ENCODE results near the gene FRK. TPM values are rescaled to one million over a fixed set of nuclear protein-coding genes. Genes with fewer than 3 reads are reported as not detected.

Gene FRK, protein sequence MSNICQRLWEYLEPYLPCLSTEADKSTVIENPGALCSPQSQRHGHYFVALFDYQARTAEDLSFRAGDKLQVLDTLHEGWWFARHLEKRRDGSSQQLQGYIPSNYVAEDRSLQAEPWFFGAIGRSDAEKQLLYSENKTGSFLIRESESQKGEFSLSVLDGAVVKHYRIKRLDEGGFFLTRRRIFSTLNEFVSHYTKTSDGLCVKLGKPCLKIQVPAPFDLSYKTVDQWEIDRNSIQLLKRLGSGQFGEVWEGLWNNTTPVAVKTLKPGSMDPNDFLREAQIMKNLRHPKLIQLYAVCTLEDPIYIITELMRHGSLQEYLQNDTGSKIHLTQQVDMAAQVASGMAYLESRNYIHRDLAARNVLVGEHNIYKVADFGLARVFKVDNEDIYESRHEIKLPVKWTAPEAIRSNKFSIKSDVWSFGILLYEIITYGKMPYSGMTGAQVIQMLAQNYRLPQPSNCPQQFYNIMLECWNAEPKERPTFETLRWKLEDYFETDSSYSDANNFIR
- 0.15 and 0.21 TPM in 2 replicates for polyA plus RNA-seq

GRCh38 chr6:116060572-116061283, at the start of gene FRK:
TSS of gene FRK (minus strand) at chr6:116060891. CDS start at chr6:116060311, 580 bp downstream.

DNA sequence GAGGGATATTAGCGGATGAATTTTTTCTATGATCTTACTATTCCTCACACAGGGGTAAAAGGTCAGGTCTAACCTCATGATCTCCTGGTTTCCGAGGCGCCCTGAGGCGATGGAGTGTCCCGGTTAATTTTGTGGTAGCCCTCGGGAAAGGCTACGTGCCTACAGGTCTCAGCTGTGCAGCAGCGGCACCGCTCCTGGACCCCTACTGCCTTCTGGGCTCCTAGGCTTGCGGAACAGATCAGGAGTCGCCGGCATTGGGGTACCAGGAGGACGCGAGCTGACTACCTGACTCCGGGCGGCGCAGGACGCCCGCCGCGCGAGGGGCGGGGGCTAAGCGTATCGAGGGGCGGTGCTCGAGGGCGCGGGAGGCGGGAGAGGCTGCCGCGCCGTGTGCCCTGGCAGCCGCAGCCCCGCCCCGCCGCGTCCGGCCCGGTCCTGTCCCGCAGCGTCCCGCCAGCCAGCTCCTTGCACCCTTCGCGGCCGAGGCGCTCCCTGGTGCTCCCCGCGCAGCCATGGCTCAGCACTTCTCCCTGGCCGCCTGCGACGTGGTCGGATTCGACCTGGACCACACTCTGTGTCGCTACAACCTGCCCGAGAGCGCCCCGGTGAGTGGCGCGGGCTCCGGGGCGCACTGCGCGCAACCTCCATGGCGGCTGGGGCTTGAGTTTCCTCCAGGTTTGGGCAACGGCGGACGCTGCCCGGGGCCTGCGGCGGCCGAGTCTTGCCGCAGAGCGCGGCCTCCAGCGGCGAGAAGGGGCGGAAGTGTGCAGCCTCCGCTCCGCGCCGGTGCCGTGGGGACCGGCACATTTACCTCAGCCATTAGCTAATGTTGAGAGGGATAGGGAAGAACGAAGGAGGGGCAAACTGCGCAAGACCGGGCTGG, 40.0 kb upstream of the FRK start, which contains the start of gene NT5DC1:
NT5DC1 (plus strand) TSS at position 435 of the 883 bp plus-strand sequence; CDS start at position 513, 78 bp downstream.

Other genes starting within 250 kb of the FRK start
- gene NT5DC1, start 40.0 kb upstream of the FRK start, polyA plus RNA-seq = 21.5 and 31.7 TPM in 2 replicates
- gene COL10A1, start 65.2 kb upstream of the FRK start, polyA plus RNA-seq = 0.09 and 3.7 TPM in 2 replicates
- gene TSPYL4, start 193.2 kb upstream of the FRK start, polyA plus RNA-seq = 73.9 and 95.4 TPM in 2 replicates
- 94.9 and 166 TPM in 2 replicates for gene TSPYL1, start 219.0 kb upstream of the FRK start, polyA plus RNA-seq

All from Purkinje cell (primary cell).